Stomach smooth muscle (tissue), 2 donors: Measurements from ENCODE around the gene HGF.

Experiments used
- H3K27ac ChIP-seq: one replicate; pipeline ENCODE4 v1.7.0; 2013; ENCODE audit warnings: mild to moderate bottlenecking, low read length, inconsistent platforms
- H3K27me3 ChIP-seq, 2 donors: one replicate each; pipeline ENCODE4 v1.7.0; 2013; ENCODE audit warnings: low read length in 2 of 2; ENCODE audit not compliant: insufficient read depth in 2 of 2, control insufficient read depth in 1 of 2
- H3K36me3 ChIP-seq, 2 donors: one replicate each; pipeline ENCODE4 v1.7.0; 2013; ENCODE audit warnings: low read length in 2 of 2; ENCODE audit not compliant: control insufficient read depth in 2 of 2, insufficient read depth in 2 of 2
- H3K4me1 ChIP-seq: one replicate; pipeline ENCODE4 v1.7.0; 2013; ENCODE audit warnings: low read length; ENCODE audit not compliant: control insufficient read depth, insufficient read depth
- H3K4me3 ChIP-seq, 2 donors: one replicate each; pipeline ENCODE4 v1.7.0; 2013; ENCODE audit warnings: low read length in 2 of 2
- H3K9ac ChIP-seq, 2 donors: one replicate each; pipeline ENCODE4 v1.7.0; 2013; ENCODE audit warnings: low read length in 2 of 2, mild to moderate bottlenecking in 1 of 2
- H3K9me3 ChIP-seq, 2 donors: one replicate each; pipeline ENCODE4 v1.7.0; 2013; ENCODE audit warnings: low read length in 2 of 2; ENCODE audit not compliant: control insufficient read depth in 2 of 2
- donor health status: healthy.
- donor health status: Pancreatic carcinoma.

The HGF gene

DNA sequence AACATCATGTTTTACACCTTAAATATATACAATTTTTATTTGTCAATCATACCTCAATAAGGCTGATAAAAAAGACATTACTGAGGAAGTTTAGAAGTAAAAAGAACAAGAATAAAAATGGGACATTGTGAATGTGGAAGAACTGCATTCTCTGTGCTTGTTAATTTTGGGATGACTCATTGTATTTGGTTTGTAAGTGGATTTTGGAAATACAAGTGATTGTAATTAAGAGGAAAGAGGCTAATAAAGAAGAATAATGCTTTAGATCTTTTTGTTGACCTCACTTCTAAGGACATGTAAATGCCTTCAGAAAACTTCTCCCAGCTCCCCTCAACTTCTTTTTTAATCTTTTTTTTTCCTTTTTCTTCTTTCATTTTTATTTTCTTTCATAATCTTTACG is 76.0 kb downstream of the HGF start:
- H3K36me3 ChIP-seq = no peaks in the 10 kb centered on the region
- H3K27ac ChIP-seq = no peak overlapping the region
- H3K9me3 ChIP-seq = no peaks in the 10 kb centered on the region
- no peaks in the 10 kb centered on the region for H3K27me3 ChIP-seq
- no peak overlapping the region for H3K9ac ChIP-seq
- no peak overlapping the region for H3K4me3 ChIP-seq
- no peaks in the 10 kb centered on the region for H3K4me1 ChIP-seq

DNA sequence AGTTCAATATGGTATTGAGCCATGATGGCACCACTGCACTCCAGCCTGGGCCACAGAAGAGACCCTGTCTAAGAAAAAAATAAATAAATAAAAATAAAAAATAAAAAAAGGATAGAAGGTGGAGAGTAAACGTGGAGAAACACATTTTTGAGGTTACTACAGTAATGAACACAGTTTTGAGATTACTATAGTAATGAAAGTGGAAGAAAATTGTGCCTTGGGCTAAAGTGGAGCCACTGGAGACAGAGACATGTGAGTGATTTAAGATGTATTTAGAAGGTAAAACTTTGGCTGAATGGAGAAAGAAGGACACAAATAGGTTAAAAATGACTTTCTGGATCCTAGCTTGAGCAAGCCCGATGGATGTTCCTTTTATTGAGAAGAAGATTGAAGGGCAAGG is 76.8 kb downstream of the HGF start:
- Histone ChIP-seq H3K9me3 (no peaks in the 10 kb centered on the region), H3K4me1 (no peaks in the 10 kb centered on the region), H3K4me3 (no peak overlapping the region), H3K36me3 (no peaks in the 10 kb centered on the region), H3K9ac (no peak overlapping the region), H3K27ac (no peak overlapping the region), H3K27me3 (no peaks in the 10 kb centered on the region)

DNA sequence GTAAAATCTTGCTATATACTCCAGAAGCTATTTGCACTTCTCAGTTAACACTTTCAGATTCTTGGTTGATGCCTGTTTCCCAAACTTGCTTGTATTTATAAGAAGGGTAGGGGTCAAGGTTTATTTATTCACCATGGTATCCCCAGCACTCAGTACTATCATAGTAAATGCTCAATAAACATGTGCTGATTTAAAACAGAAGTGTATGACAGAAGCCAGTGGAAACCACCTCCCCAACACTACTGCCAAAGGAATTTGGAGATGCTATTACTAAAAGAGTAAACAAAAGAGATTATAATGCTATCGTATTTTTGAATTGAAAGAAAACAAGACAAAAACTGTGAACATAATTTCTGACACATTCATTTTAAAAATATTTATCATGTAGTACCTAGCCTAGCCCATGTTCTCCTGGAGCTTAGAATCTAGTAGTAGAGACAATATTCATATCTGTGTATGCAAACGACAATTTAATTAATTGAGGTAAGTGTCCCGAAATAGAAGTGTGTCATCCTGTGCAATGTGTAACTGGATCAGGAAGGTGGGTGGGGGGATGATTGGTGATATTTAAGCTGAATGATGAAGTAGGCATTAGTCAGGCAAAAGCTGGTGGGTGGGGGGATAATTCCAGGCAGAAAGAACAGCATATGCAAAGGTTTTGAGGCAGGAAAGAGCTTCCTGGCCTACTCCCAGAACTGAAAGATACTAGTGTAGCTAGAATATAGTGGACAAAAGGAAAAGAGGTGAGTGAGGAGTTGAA is 77.5 kb downstream of the HGF start:
- H3K27me3 ChIP-seq = no peaks in the 10 kb centered on the region
- H3K27ac ChIP-seq = no peak overlapping the region
- H3K4me3 ChIP-seq = no peak overlapping the region
- no peaks in the 10 kb centered on the region for H3K36me3 ChIP-seq
- no peak overlapping the region for H3K9ac ChIP-seq
- H3K4me1 ChIP-seq = no peaks in the 10 kb centered on the region
- H3K9me3 ChIP-seq = no peaks in the 10 kb centered on the region

DNA sequence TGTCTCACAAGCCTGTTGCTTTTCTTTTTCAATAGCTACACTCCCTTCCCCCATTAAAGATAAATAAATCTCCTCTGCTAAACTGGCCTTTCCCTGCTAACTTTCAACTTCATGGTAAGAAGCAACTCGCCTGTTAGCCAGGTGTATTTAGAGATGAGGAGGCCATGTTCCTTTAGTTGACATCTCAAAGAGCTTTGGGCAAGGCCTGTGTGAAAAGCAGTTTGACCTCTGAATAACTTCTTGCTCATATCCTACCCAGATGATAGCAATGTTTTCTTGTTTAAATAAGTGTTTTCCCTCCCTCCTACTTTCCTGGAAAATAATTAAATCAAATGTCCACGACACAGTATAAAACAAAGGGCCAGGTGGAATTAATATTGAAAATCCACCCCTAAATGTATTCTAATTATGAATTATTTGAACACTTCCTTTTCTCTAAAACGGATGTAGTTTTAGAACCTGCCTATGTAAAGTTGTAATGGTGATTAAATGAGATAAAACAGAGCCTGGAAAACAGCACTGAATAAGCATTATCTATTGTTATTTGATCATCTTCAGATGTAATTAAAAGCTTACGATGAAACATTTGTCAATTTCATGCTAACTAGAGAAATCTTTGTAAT is 78.5 kb downstream of the HGF start:
- Histone ChIP-seq H3K27me3 (no peaks in the 10 kb centered on the region), H3K9ac (no peak overlapping the region), H3K4me3 (no peak overlapping the region), H3K9me3 (no peaks in the 10 kb centered on the region), H3K36me3 (no peaks in the 10 kb centered on the region), H3K27ac (no peak overlapping the region), H3K4me1 (no peaks in the 10 kb centered on the region)

DNA sequence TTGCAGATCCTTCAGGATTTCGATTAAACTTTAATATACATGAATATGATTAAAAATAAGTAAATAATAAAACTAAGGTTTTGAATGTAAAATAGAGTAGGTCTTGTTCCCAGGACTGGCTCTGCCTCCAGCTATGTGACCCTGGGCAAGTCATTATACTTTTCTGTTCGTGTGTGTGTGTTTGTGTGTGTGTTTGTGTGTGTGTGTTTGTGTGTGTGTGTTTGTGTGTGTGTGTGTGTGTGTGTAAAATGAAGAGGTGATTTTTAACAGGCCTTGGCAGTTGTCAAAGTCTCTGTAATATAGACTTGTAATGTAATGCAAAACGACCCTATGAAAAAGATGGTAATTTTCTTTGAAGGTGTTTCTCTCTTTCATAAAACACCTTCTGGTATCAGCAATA is 79.2 kb downstream of the HGF start:
- no peak overlapping the region for H3K9ac ChIP-seq
- H3K27ac ChIP-seq = no peak overlapping the region

DNA sequence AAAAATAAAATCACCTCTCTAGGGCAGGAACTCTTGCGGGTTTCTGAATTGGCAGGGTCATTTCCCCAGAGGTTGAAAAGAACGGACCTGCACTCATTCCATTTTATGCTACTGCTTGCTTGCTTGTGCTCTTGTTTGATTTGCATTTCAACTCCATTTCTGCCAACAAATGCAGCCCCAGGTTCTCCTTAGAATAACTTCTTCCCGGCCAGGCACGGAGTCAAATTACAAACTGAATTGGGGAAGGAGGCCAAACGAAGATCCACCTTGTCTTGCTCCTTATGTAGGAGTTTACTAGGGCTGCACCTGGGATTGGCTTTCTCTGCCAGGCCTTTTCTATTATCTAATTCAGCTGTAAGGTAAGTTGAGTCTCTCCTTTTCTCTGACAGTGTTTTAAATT is 79.6 kb downstream of the HGF start:
- H3K9ac ChIP-seq = no peak overlapping the region
- H3K4me1 ChIP-seq = peaks cover under 1% of the 10 kb centered on the region
- H3K36me3 ChIP-seq = no peaks in the 10 kb centered on the region
- no peaks in the 10 kb centered on the region for H3K27me3 ChIP-seq
- H3K27ac ChIP-seq = no peak overlapping the region
- no peak overlapping the region for H3K4me3 ChIP-seq
- no peaks in the 10 kb centered on the region for H3K9me3 ChIP-seq

More for the DNA sequence above, 79.2 kb downstream of the HGF start:
- Histone ChIP-seq H3K27me3 (no peaks in the 10 kb centered on the region), H3K36me3 (no peaks in the 10 kb centered on the region), H3K4me3 (no peak overlapping the region), H3K9me3 (no peaks in the 10 kb centered on the region), H3K4me1 (no peaks in the 10 kb centered on the region)

DNA sequence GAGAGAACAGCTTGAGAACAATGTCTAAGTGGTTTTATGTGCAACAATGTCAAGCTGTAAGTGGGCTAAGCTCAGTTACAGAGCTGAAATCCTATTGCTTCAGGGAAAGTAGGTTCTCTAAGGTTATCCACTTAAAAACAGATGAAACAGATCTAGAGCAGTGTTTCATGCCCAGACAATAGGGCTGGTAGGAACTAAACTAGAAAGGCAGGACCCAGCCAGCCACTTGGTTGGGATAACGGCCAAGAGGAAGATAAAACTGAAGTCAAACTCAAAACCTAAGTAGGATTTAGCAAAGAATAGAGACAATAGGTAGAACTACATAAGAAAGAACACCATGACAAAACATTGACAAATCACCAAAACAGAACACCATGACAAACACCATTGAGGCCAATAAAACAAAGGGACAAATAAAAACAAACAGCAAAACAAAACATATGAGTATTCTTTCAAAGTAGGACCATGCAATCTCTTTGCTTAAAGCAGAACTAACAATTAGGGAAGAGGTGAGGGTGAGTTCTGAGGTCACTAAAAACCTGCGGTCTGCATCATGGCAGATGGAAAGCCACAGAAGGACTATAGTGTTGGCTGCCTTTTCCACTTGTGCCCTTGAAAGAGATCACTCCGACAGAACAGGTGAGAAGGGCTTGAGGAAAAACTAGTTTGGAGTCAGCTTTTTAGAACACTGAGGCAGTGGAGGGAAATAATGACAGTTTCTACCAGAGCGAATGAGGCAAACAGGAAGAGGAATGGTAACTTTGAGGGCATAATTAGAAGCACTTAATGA is 81.0 kb downstream of the HGF start:
- H3K27ac ChIP-seq = no peak overlapping the region
- H3K27me3 ChIP-seq = no peaks in the 10 kb centered on the region
- H3K9me3 ChIP-seq = no peaks in the 10 kb centered on the region
- H3K4me1 ChIP-seq = peaks cover 3% of the 10 kb centered on the region
- H3K4me3 ChIP-seq = no peak overlapping the region
- H3K9ac ChIP-seq = no peak overlapping the region
- H3K36me3 ChIP-seq = no peaks in the 10 kb centered on the region

DNA sequence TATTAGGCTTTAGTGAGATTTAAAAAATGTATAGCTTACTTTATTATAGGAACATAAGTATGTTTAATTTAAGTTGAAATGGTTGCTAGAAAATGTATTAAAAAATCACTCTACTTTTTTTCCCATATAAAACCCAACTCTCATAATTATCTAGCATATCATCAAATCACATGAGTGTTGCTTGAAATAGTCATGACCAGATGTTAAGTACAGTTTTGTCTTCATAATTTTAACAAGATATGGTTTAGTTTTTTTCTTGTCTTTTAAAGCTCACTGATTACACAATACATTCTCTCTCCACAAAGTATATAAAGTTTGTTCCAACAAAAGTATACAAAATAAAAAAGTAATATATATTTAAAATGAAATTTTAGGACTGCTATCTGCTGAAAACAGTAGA is 82.8 kb downstream of the HGF start:
- Histone ChIP-seq H3K27ac (no peak overlapping the region), H3K27me3 (no peaks in the 10 kb centered on the region), H3K4me1 (peaks cover 3% of the 10 kb centered on the region), H3K36me3 (no peaks in the 10 kb centered on the region), H3K9ac (no peak overlapping the region), H3K9me3 (no peaks in the 10 kb centered on the region), H3K4me3 (no peak overlapping the region)

DNA sequence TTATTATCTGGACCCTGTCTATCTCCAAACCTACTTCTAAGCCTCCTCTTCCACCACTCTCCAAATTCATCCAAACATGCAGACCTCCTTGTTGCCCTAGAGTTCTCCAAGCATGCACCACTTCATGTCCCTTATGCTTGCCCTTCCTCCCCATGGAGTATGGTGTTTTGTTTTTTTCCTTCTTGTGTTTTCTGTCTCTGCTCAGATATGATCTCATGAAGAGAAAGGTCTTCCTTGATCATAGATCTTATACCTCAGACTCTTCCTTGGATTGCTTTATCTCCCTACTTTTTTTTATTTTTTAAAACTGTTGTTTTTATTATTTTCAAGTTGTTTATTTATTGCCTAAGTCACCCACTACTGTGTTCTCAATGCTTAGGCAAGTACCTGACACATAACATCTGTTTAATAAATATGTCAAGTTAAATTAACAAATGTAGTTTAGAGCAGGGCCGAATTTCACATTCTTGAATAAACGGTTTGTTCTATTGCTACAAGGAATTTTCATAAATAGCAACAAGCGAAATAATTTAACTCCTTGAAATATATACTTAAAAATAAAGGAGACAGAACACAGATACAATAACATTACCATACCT is 84.5 kb downstream of the HGF start:
- no peak overlapping the region for H3K4me3 ChIP-seq
- H3K27ac ChIP-seq = no peak overlapping the region
- peaks cover 3% of the 10 kb centered on the region for H3K4me1 ChIP-seq
- no peaks in the 10 kb centered on the region for H3K36me3 ChIP-seq
- no peaks in the 10 kb centered on the region for H3K27me3 ChIP-seq
- H3K9ac ChIP-seq = no peak overlapping the region
- H3K9me3 ChIP-seq = no peaks in the 10 kb centered on the region

DNA sequence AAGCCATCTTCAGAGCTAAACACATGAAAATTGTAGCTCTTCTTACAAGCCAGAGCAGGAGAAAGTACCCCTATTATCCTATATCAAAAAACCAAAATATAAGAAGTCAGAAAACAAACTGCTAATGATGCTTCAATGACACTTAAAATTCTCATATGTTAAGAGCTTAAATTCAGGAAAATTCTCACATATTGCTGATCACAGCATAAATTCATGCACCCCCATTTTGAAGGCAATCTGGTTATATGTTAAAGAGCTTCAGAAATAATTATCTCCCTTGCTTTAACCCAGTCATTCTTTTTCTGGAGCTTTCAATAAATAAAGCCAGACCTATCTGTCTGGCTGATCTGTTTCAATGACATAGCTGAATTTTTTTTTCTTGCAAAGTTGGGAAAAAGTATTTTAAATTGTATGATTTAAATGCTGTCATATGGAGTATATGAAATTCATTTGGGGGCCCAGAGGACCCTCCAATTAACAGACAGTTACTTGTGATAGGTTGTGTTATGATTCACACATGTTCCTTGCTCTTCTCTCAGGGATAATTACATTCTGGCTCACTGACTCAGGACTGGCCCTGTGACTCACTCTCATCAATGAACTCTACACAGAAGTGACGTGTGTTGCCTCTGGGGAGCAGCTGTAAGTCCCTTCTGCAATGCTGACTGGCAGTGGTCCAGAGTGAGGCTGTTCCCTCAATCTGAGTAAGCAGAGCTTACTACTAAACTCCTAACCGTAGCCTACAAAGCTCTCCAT is 85.2 kb downstream of the HGF start:
- Histone ChIP-seq H3K4me1 (peaks cover 3% of the 10 kb centered on the region), H3K36me3 (no peaks in the 10 kb centered on the region), H3K9me3 (no peaks in the 10 kb centered on the region), H3K27me3 (no peaks in the 10 kb centered on the region), H3K9ac (no peak overlapping the region), H3K4me3 (no peak overlapping the region), H3K27ac (no peak overlapping the region)
